Measurements from ENCODE around the gene SVOP.

SVOP gene

DNA sequence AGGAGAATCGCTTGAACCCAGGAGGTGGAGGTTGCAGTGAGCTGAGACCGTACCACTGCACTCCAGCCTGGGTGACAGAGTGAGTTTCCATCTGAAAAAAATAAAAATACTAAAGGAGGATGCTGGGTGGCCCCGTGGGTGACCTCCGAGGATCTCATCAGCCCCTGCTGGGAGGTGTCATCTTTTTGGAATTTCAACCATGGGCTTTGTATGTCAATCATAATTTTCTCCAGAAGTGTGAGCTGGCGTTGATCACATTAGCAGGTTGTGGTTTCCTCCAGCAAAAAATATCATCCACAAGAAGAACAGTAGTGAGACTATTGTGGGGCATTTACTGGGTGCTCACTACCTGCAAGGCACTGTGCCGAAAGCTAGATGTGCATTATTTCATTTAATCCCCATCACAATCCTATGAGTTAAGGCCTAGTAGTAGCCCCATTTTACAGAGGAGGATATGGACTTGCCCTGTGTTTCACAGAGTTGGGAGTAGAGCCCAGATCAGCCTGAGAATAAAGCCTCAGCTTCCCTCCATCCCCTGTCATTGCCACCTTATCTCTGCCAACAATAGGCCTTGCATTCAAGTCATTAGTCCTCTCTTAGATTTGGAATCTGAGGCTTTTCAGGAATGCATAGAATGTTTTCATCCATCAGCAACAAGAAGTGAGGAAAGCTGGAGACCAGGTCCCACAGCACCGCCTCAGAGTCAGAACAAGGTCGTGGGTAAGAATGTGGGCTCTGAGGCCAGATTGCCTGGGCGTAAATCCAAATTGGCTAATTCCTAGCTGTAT is 39.8 kb downstream of the SVOP start:
- no peaks in the 10 kb centered on the region for H3K9me3 ChIP-seq (ENCODE audit: insufficient read depth, low read length)
- no peaks in the 10 kb centered on the region for H3K79me2 ChIP-seq (ENCODE audit: insufficient read depth, low read length)
- H3K9ac ChIP-seq (ENCODE audit: low read length): no peak overlapping the region
- no peak overlapping the region for H3K4me3 ChIP-seq (ENCODE audit: insufficient read depth, low read length, poor library complexity, severe bottlenecking)
- no peak overlapping the region for H3K27ac ChIP-seq (ENCODE audit: low read depth, low read length)
- H3K36me3 ChIP-seq (ENCODE audit: low read length): no peaks in the 10 kb centered on the region
- H4K20me1 ChIP-seq (ENCODE audit: low read depth, low read length): no peaks in the 10 kb centered on the region
- no peak for TF ChIP-seq EZH2phosphoT487 (conservative IDR thresholded peaks at IDR 0.05; ENCODE audit: low read length)
- TF ChIP-seq, protein P1, sequence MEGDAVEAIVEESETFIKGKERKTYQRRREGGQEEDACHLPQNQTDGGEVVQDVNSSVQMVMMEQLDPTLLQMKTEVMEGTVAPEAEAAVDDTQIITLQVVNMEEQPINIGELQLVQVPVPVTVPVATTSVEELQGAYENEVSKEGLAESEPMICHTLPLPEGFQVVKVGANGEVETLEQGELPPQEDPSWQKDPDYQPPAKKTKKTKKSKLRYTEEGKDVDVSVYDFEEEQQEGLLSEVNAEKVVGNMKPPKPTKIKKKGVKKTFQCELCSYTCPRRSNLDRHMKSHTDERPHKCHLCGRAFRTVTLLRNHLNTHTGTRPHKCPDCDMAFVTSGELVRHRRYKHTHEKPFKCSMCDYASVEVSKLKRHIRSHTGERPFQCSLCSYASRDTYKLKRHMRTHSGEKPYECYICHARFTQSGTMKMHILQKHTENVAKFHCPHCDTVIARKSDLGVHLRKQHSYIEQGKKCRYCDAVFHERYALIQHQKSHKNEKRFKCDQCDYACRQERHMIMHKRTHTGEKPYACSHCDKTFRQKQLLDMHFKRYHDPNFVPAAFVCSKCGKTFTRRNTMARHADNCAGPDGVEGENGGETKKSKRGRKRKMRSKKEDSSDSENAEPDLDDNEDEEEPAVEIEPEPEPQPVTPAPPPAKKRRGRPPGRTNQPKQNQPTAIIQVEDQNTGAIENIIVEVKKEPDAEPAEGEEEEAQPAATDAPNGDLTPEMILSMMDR (IDR thresholded peaks at IDR 0.05; ENCODE audit: insufficient read depth, low read length, poor library complexity, severe bottlenecking): no peak
- H2AFZ ChIP-seq (ENCODE audit: low read depth, low read length, severe bottlenecking): no peak overlapping the region
- H3K9me2 ChIP-seq (replicated peaks; ENCODE audit: insufficient read depth, low read length): no peaks in the 10 kb centered on the region
- H3K4me2 ChIP-seq (ENCODE audit: low read depth, low read length, poor library complexity, severe bottlenecking): no peak overlapping the region
- no peaks in the 10 kb centered on the region for H3K27me3 ChIP-seq (ENCODE audit: low read length)
- H3F3A ChIP-seq (ENCODE audit: insufficient read depth): no peaks in the 10 kb centered on the region

GRCh38 chr12:108977360-108977759 is 43.5 kb downstream of the SVOP start:
- Histone ChIP-seq H3K4me3 (ENCODE audit: insufficient read depth, low read length, poor library complexity, severe bottlenecking) (no peak overlapping the region), H3K27ac (ENCODE audit: low read depth, low read length) (no peak overlapping the region), H3F3A (ENCODE audit: insufficient read depth) (no peaks in the 10 kb centered on the region), H3K9me2 (replicated peaks; ENCODE audit: insufficient read depth, low read length) (no peaks in the 10 kb centered on the region), H3K9ac (ENCODE audit: low read length) (no peak overlapping the region), H3K9me3 (ENCODE audit: insufficient read depth, low read length) (no peaks in the 10 kb centered on the region), H3K4me2 (ENCODE audit: low read depth, low read length, poor library complexity, severe bottlenecking) (no peak overlapping the region), H2AFZ (ENCODE audit: low read depth, low read length, severe bottlenecking) (no peak overlapping the region), H3K79me2 (ENCODE audit: insufficient read depth, low read length) (no peaks in the 10 kb centered on the region), H4K20me1 (ENCODE audit: low read depth, low read length) (no peaks in the 10 kb centered on the region), H3K36me3 (ENCODE audit: low read length) (no peaks in the 10 kb centered on the region), H3K27me3 (ENCODE audit: low read length) (no peaks in the 10 kb centered on the region)
- TF ChIP-seq EZH2phosphoT487 (conservative IDR thresholded peaks at IDR 0.05; ENCODE audit: low read length): no peak
- TF ChIP-seq, protein P1 (IDR thresholded peaks at IDR 0.05; ENCODE audit: insufficient read depth, low read length, poor library complexity, severe bottlenecking): no peak

- Histone ChIP-seq H3F3A (ENCODE audit: insufficient read depth) (no peaks in the 10 kb centered on the region), H3K9ac (ENCODE audit: low read length) (no peak overlapping the region), H3K9me3 (ENCODE audit: insufficient read depth, low read length) (no peaks in the 10 kb centered on the region), H4K20me1 (ENCODE audit: low read depth, low read length) (no peaks in the 10 kb centered on the region), H2AFZ (ENCODE audit: low read depth, low read length, severe bottlenecking) (no peak overlapping the region), H3K27me3 (ENCODE audit: low read length) (no peaks in the 10 kb centered on the region), H3K4me2 (ENCODE audit: low read depth, low read length, poor library complexity, severe bottlenecking) (no peak overlapping the region), H3K36me3 (ENCODE audit: low read length) (no peaks in the 10 kb centered on the region), H3K27ac (ENCODE audit: low read depth, low read length) (no peak overlapping the region), H3K9me2 (replicated peaks; ENCODE audit: insufficient read depth, low read length) (no peaks in the 10 kb centered on the region), H3K4me3 (ENCODE audit: insufficient read depth, low read length, poor library complexity, severe bottlenecking) (no peak overlapping the region), H3K79me2 (ENCODE audit: insufficient read depth, low read length) (no peaks in the 10 kb centered on the region)
- TF ChIP-seq, protein P1 (IDR thresholded peaks at IDR 0.05; ENCODE audit: insufficient read depth, low read length, poor library complexity, severe bottlenecking): no peak
- TF ChIP-seq EZH2phosphoT487 (conservative IDR thresholded peaks at IDR 0.05; ENCODE audit: low read length): no peak
These were observed 45.8 kb downstream of the SVOP start for GRCh38 chr12:108975024-108975593.

All from SU-DHL-6 (cell line).